H1 (cell line): ENCODE results near the gene MYH6. TPM values are rescaled to one million over a fixed set of nuclear protein-coding genes. Genes with fewer than 3 reads are reported as not detected.

ENCODE experiments used
- CTCF ChIA-PET: fragments of 300-600 bp; sonication (Branson Sonifier 250); formaldehyde crosslinking; loops from one replicate; lab custom pipeline; 2021; ENCODE audit not compliant: partially characterized antibody; lab: Charles Lee
- POLR2A ChIA-PET: fragments of 300-600 bp; sonication (Branson Sonifier 250); formaldehyde crosslinking; loops from one replicate; lab custom pipeline; 2021; ENCODE audit warnings: inconsistent platforms; ENCODE audit not compliant: partially characterized antibody; lab: Charles Lee
- DNase-seq, 2 experiments: peaks; one replicate each; pipeline versions ENCODE4 v3.0.0 to v3.0.0-alpha.2; 2010 to 2022; ENCODE audit warnings: low spot score in 2 of 2, low read depth in 1 of 2, mixed read lengths in 1 of 2
- FAIRE-seq: peaks from 2 replicates; lab custom pipeline; 2011; peaks lifted over from hg19 to GRCh38; lab: Jason Lieb, UNC
- H2AFZ ChIP-seq: 2 replicates; pipeline ENCODE4 v1.8.1; 2012; ENCODE audit warnings: low read length, inconsistent platforms
- H2AK5ac ChIP-seq: 2 replicates; pipeline ENCODE4 v1.6.1; 2013; ENCODE audit warnings: low read depth, low read length
- H2BK120ac ChIP-seq: replicated peaks from 2 replicates; pipeline ENCODE3; 2013; ENCODE audit warnings: low read depth, low read length, inconsistent platforms
- H2BK12ac ChIP-seq: 2 replicates; pipeline ENCODE4 v1.6.1; 2013; ENCODE audit warnings: low read depth, low read length
- H2BK15ac ChIP-seq: 2 replicates; pipeline ENCODE4 v1.6.1; 2013; ENCODE audit warnings: low read length
- H2BK20ac ChIP-seq: 2 replicates; pipeline ENCODE4 v1.6.1; 2013; ENCODE audit warnings: low read length
- H2BK5ac ChIP-seq: 2 replicates; pipeline ENCODE4 v1.6.1; 2013; ENCODE audit warnings: low read depth, low read length
- H3K14ac ChIP-seq: 2 replicates; pipeline ENCODE4 v1.6.1; 2013; ENCODE audit warnings: inconsistent platforms; ENCODE audit not compliant: insufficient read length
- H3K18ac ChIP-seq: 2 replicates; pipeline ENCODE4 v1.6.1; 2013; ENCODE audit warnings: low read length; ENCODE audit errors: extremely low read depth
- H3K23ac ChIP-seq: 2 replicates; pipeline ENCODE4 v1.6.1; 2013; ENCODE audit warnings: inconsistent platforms; ENCODE audit not compliant: insufficient read length
- H3K23me2 ChIP-seq: 2 replicates; pipeline ENCODE4 v1.6.1; 2013; ENCODE audit warnings: low read depth, low read length
- H3K27ac ChIP-seq: 2 replicates; pipeline ENCODE4 v1.6.1; 2011; ENCODE audit warnings: low read depth, low read length, inconsistent platforms
- H3K27me3 ChIP-seq, 4 experiments: replicated peaks in 1 of 4; 1 replicate in 1 of 4; 2 replicates in 3 of 4; pipeline versions ENCODE4 v1.6.1 to v1.8.1; 2011 to 2013; ENCODE audit warnings: low read length in 3 of 4, mild to moderate bottlenecking in 3 of 4, inconsistent platforms in 2 of 4, mixed read lengths in 2 of 4, moderate library complexity in 1 of 4; ENCODE audit not compliant: control insufficient read depth in 3 of 4, insufficient read depth in 3 of 4; ENCODE audit errors: extremely low read depth in 1 of 4
- H3K36me3 ChIP-seq, 4 experiments: 2 replicates each; pipeline versions ENCODE4 v1.6.1 to v1.8.1; 2011 to 2013; ENCODE audit warnings: mild to moderate bottlenecking in 4 of 4, low read length in 3 of 4, moderate library complexity in 2 of 4, control low read depth in 1 of 4, inconsistent platforms in 1 of 4; ENCODE audit not compliant: insufficient read depth in 4 of 4, control insufficient read depth in 2 of 4
- H3K4ac ChIP-seq: replicated peaks from 2 replicates; pipeline ENCODE3; 2013; ENCODE audit warnings: low read length, low read depth, mixed read lengths, inconsistent platforms; ENCODE audit not compliant: insufficient read length
- H3K4me1 ChIP-seq, 4 experiments: replicated peaks in 1 of 4; 1 replicate in 1 of 4; 2 replicates in 3 of 4; pipeline versions ENCODE4 v1.6.1 to v1.8.1; 2011 to 2013; ENCODE audit warnings: low read length in 3 of 4, inconsistent platforms in 2 of 4, mixed read lengths in 1 of 4; ENCODE audit not compliant: insufficient read depth in 4 of 4, control insufficient read depth in 3 of 4
- H3K4me2 ChIP-seq, 2 experiments: 2 replicates each; pipeline versions ENCODE4 v1.6.1 to v1.8.1; 2011 to 2013; ENCODE audit warnings: low read depth in 2 of 2, low read length in 2 of 2, control low read depth in 1 of 2, inconsistent platforms in 1 of 2, mild to moderate bottlenecking in 1 of 2; ENCODE audit not compliant: insufficient read depth in 1 of 2
- H3K4me3 ChIP-seq, 4 experiments: fragments of 200-600, 300-600 bp in 1 of 4; sonication (generic), shearing (Covaris generic), sonication (Bioruptor Twin) in 1 of 4; 2 replicates each; pipeline versions ENCODE4 v1.5.1 to v1.8.1; 2011 to 2016; ENCODE audit warnings: low read length in 4 of 4, low read depth in 3 of 4, control low read depth in 2 of 4, inconsistent platforms in 2 of 4, mild to moderate bottlenecking in 2 of 4, mixed read lengths in 1 of 4, moderate library complexity in 1 of 4; ENCODE audit not compliant: insufficient read depth in 2 of 4; ENCODE audit errors: extremely low read depth in 1 of 4
- H3K56ac ChIP-seq: replicated peaks from 2 replicates; pipeline ENCODE3; 2013; ENCODE audit warnings: low read depth, mild to moderate bottlenecking, mixed read lengths, low read length, inconsistent platforms; ENCODE audit not compliant: insufficient read length
- H3K79me1 ChIP-seq: 2 replicates; pipeline ENCODE4 v1.6.1; 2013; ENCODE audit warnings: low read depth, low read length, control low read depth
- H3K79me2 ChIP-seq, 2 experiments: 2 replicates each; pipeline versions ENCODE4 v1.6.1 to v1.8.1; 2012 to 2013; ENCODE audit warnings: low read length in 2 of 2, mild to moderate bottlenecking in 2 of 2, inconsistent platforms in 1 of 2; ENCODE audit not compliant: insufficient read depth in 2 of 2, control insufficient read depth in 1 of 2
- H3K9ac ChIP-seq, 4 experiments: replicated peaks in 1 of 4; 1 replicate in 1 of 4; 2 replicates in 3 of 4; pipeline versions ENCODE4 v1.6.1 to v1.8.1; 2011 to 2013; ENCODE audit warnings: low read depth in 3 of 4, low read length in 3 of 4, control low read depth in 2 of 4, mild to moderate bottlenecking in 2 of 4, moderate library complexity in 2 of 4, inconsistent platforms in 1 of 4; ENCODE audit errors: extremely low read depth in 1 of 4
- H3K9me3 ChIP-seq, 2 experiments: 2 replicates each; pipeline versions ENCODE4 v1.6.1 to v1.8.1; 2012 to 2013; ENCODE audit warnings: mild to moderate bottlenecking in 2 of 2, moderate library complexity in 2 of 2, control low read depth in 1 of 2, inconsistent platforms in 1 of 2, low read depth in 1 of 2, low read length in 1 of 2, mixed read lengths in 1 of 2; ENCODE audit not compliant: insufficient read depth in 2 of 2
- H4K20me1 ChIP-seq, 2 experiments: replicated peaks in 1 of 2; 2 replicates each; pipeline versions ENCODE3 to v1.8.1; 2011 to 2013; ENCODE audit warnings: inconsistent platforms in 2 of 2, low read length in 2 of 2, mild to moderate bottlenecking in 1 of 2; ENCODE audit not compliant: insufficient read depth in 2 of 2, control insufficient read depth in 1 of 2
- H4K5ac ChIP-seq: 2 replicates; pipeline ENCODE4 v1.6.1; 2013; ENCODE audit warnings: low read length, low read depth, mixed read lengths, inconsistent platforms; ENCODE audit not compliant: insufficient read length
- H4K8ac ChIP-seq: 2 replicates; pipeline ENCODE4 v1.8.0; 2013; ENCODE audit warnings: mild to moderate bottlenecking, moderate library complexity, low read length, inconsistent platforms; ENCODE audit not compliant: insufficient read depth; ENCODE audit errors: extremely low read depth
- H4K91ac ChIP-seq: replicated peaks from 2 replicates; pipeline ENCODE3; 2013; ENCODE audit warnings: low read length, mixed read lengths, inconsistent platforms; ENCODE audit not compliant: insufficient read length
- ASH2L ChIP-seq: fragments of 200-600, 300-600 bp; sonication (generic); IDR thresholded peaks from one replicate; pipeline ENCODE4 v1.7.1; 2017; ENCODE audit warnings: low read length
- ATF2 ChIP-seq: IDR thresholded peaks from 2 replicates; pipeline ENCODE4 v1.6.1; 2012; ENCODE audit warnings: low read length, inconsistent platforms
- CBX8 ChIP-seq: fragments of 300-800, 300-1000 bp; sonication (generic); IDR thresholded peaks from 2 replicates; pipeline ENCODE4 v1.7.1; 2016; ENCODE audit warnings: low read depth, low read length, borderline replicate concordance
- GTF2F1 ChIP-seq: IDR thresholded peaks from 2 replicates; pipeline ENCODE4 v1.6.1; 2012; ENCODE audit warnings: low read depth, low read length, improper control_type of control experiment, borderline replicate concordance
- JUN ChIP-seq: IDR thresholded peaks from 2 replicates; pipeline ENCODE4 v1.6.1; 2011; ENCODE audit warnings: low read depth, mild to moderate bottlenecking, improper control_type of control experiment, low read length
- KDM1A ChIP-seq: fragments of 200-600, 300-600 bp; sonication (generic); IDR thresholded peaks from 2 replicates; pipeline ENCODE4 v1.7.1; 2016; ENCODE audit warnings: mild to moderate bottlenecking, low read length, borderline replicate concordance
- MAFK ChIP-seq: IDR thresholded peaks from 2 replicates; pipeline ENCODE4 v1.6.1; 2012; ENCODE audit warnings: low read depth, mild to moderate bottlenecking, improper control_type of control experiment, low read length
- PHF8 ChIP-seq: fragments of 200-600 bp; sonication (generic); conservative IDR thresholded peaks from 2 replicates; pipeline ENCODE4 v1.7.1; 2012; ENCODE audit warnings: low read depth, mild to moderate bottlenecking, inconsistent platforms, low read length, moderate library complexity
- POU5F1 ChIP-seq: IDR thresholded peaks from 2 replicates; pipeline ENCODE4 v1.6.1; 2011; ENCODE audit warnings: low read depth, mild to moderate bottlenecking, low read length, moderate library complexity
- SAP30 ChIP-seq: fragments of 300-600 bp; sonication (generic); IDR thresholded peaks from 2 replicates; pipeline ENCODE4 v1.7.1; 2012; ENCODE audit warnings: low read length, moderate library complexity, mild to moderate bottlenecking, inconsistent platforms; ENCODE audit not compliant: insufficient read depth, insufficient replicate concordance
- TCF12 ChIP-seq: IDR thresholded peaks from 2 replicates; pipeline ENCODE4 v1.6.1; 2011; ENCODE audit warnings: low read depth, mild to moderate bottlenecking, low read length
- YY1 ChIP-seq: IDR thresholded peaks from 2 replicates; pipeline ENCODE4 v1.6.1; 2011; ENCODE audit warnings: low read depth, mild to moderate bottlenecking, low read length
- WGBS, 2 experiments: shearing (Covaris generic) in 1 of 2; methylation state at CpG; one replicate each; pipeline versions ENCODE4 v1.1.6 to v1.1.7; 2013 to 2015; ENCODE audit warnings: low lambda C conversion rate in 2 of 2, mixed read lengths in 2 of 2, inconsistent platforms in 1 of 2, low coverage in 1 of 2, missing lambda C conversion rate in 1 of 2; ENCODE audit not compliant: insufficient replicate concordance in 2 of 2, insufficient coverage in 1 of 2, insufficient read length in 1 of 2; ENCODE audit errors: extremely low coverage in 1 of 2, missing lambda C conversion rate in 1 of 2; 5-methylcytosine and 5-hydroxymethylcytosine counted together
- polyA plus RNA-seq, 7 experiments: library from polyadenylated mRNA; depleted of rRNA in 3 of 7; stranded (reverse) in 5 of 7; unstranded in 2 of 7; fragments of >200 nt in 5 of 7; fragments of 200-250 nt in 2 of 7; gene quantifications; 1 replicate in 5 of 7; 2 replicates in 1 of 7; 4 replicates in 1 of 7; pipeline versions ENCODE4 v1.2.1 to v1.2.3, GENCODE V29; 2011 to 2013; ENCODE audit warnings: missing spikeins in 2 of 7, mixed read lengths in 2 of 7
- total RNA-seq: library from RNA; stranded (reverse); fragmentation: NEBNext Ultra II Directional; extraction: Animal tissue kit (Norgen Biotek cat#: 25700); gene quantifications from 2 replicates; pipeline ENCODE4 v1.2.1, GENCODE V29; 2021

MYH6 gene
- total and polyA plus RNA-seq, 2 of the 8 experiments (the other 6 are each of a cell fraction or from before 2014, with no cell fraction given) = 0.03 TPM; not detected in 1

GRCh38 chr14:23399591-23399990 is 8.5 kb downstream of the MYH6 start:
- no peak overlapping the region for H2AFZ ChIP-seq
- H3K4me2 ChIP-seq = no peak overlapping the region
- H3K27me3 ChIP-seq = no peaks in the 10 kb centered on the region; a peak in 1 of 7 replicates
- DNase-seq = no peak
- H3K9ac ChIP-seq = no peak overlapping the region
- no peak overlapping the region for H3K4me3 ChIP-seq
- no peak overlapping the region for H4K5ac ChIP-seq
- no peak overlapping the region for H3K18ac ChIP-seq
- no peak overlapping the region for H2BK5ac ChIP-seq
- H3K36me3 ChIP-seq = no peaks in the 10 kb centered on the region
- CTCF ChIA-PET = interaction anchor here (1.8 kb wide), 1 partner anchor 13 kb away, joined by 4 read pairs; no protein-coding TSS in a partner anchor
- no peak overlapping the region for H2BK20ac ChIP-seq
- H2BK12ac ChIP-seq = no peak overlapping the region
- H3K56ac ChIP-seq = no peak overlapping the region
- H3K14ac ChIP-seq = no peak overlapping the region
- no peak overlapping the region for H4K91ac ChIP-seq
- no peak for FAIRE-seq
- no peaks in the 10 kb centered on the region for H3K23me2 ChIP-seq
- POLR2A ChIA-PET = no interaction called here
- no peak overlapping the region for H2BK15ac ChIP-seq
- 97% methylated on average over 6 of the region's 6 CpGs; no CpG with 5 or more reads in 1 of the 2 experiments for WGBS, 2 experiments
- H3K79me1 ChIP-seq = no peaks in the 10 kb centered on the region
- no peaks in the 10 kb centered on the region; a peak in 1 of 7 replicates for H3K4me1 ChIP-seq
- H2AK5ac ChIP-seq = no peak overlapping the region
- no peak overlapping the region for H3K27ac ChIP-seq
- H3K79me2 ChIP-seq = no peaks in the 10 kb centered on the region
- H4K20me1 ChIP-seq = peaks cover 0 to 2% of the 10 kb centered on the region in 2 experiments
- no peak overlapping the region for H3K23ac ChIP-seq
- no peak overlapping the region for H2BK120ac ChIP-seq
- H3K9me3 ChIP-seq = no peaks in the 10 kb centered on the region
- no peak overlapping the region for H4K8ac ChIP-seq
- no peak overlapping the region for H3K4ac ChIP-seq
- no peak for TF ChIP-seq CBX8
- TF ChIP-seq SAP30 = no peak
- no peak for TF ChIP-seq ATF2
- no peak for TF ChIP-seq YY1
- no peak for TF ChIP-seq GTF2F1
- TF ChIP-seq KDM1A = no peak
- TF ChIP-seq PHF8 = no peak
- no peak for TF ChIP-seq JUN
- TF ChIP-seq MAFK = no peak
- TF ChIP-seq TCF12 = no peak
- TF ChIP-seq ASH2L = no peak
- no peak for TF ChIP-seq POU5F1
